GM12878 (cell line): ENCODE measurements around the gene CLDN10. TPM values are rescaled to one million over a fixed set of nuclear protein-coding genes. Genes with fewer than 3 reads are reported as not detected.

Experiments used
- BCL11A ChIP-seq: IDR thresholded peaks from 2 replicates; pipeline ENCODE4 v1.6.1; 2011; ENCODE audit warnings: low read depth, low read length
- BMI1 ChIP-seq: fragments of 450-650 bp; IDR thresholded peaks from 2 replicates; pipeline ENCODE4 v1.6.1; 2016; ENCODE audit warnings: mild to moderate bottlenecking, moderate library complexity, borderline replicate concordance
- CBX5 ChIP-seq: sonication (generic); IDR thresholded peaks from 2 replicates; pipeline ENCODE4 v1.6.1; 2016; ENCODE audit warnings: low read depth, moderate library complexity, mild to moderate bottlenecking, inconsistent platforms
- CREM ChIP-seq: IDR thresholded peaks from 2 replicates; pipeline ENCODE4 v1.6.1; 2014; ENCODE audit warnings: antibody characterized with exemption, low read depth
- ESRRA ChIP-seq: IDR thresholded peaks from 2 replicates; pipeline ENCODE4 v1.6.1; 2012; ENCODE audit warnings: mild to moderate bottlenecking, low read length, improper control_type of control experiment
- GABPA ChIP-seq: IDR thresholded peaks from 2 replicates; pipeline ENCODE4 v1.6.1; 2014; ENCODE audit warnings: antibody characterized with exemption, low read depth, mild to moderate bottlenecking, inconsistent platforms
- HDAC2 ChIP-seq: fragments of 200-600 bp; sonication (generic); IDR thresholded peaks from 2 replicates; pipeline ENCODE4 v1.6.1; 2017
- IKZF2 ChIP-seq, 2 experiments: fragments of 450-650 bp; IDR thresholded peaks; 2 replicates each; pipeline ENCODE4 v1.6.1; 2017; ENCODE audit warnings: mild to moderate bottlenecking in 2 of 2, moderate library complexity in 2 of 2
- JUND ChIP-seq: IDR thresholded peaks from 2 replicates; pipeline ENCODE4 v1.6.1; 2012; ENCODE audit warnings: low read depth, mild to moderate bottlenecking, low read length, improper control_type of control experiment, moderate library complexity
- KDM1A ChIP-seq: fragments of 200-600 bp; sonication (generic); IDR thresholded peaks from 2 replicates; pipeline ENCODE4 v1.6.1; 2016; ENCODE audit warnings: borderline replicate concordance
- KLF5 ChIP-seq: fragments of 450-650 bp; IDR thresholded peaks from 2 replicates; pipeline ENCODE4 v1.6.1; 2014; ENCODE audit warnings: mild to moderate bottlenecking; ENCODE audit not compliant: partially characterized antibody
- MTA2 ChIP-seq: fragments of 450-650 bp; IDR thresholded peaks from 2 replicates; pipeline ENCODE4 v1.6.1; 2016; ENCODE audit warnings: low read depth, mild to moderate bottlenecking, moderate library complexity
- MYC ChIP-seq: IDR thresholded peaks from 2 replicates; pipeline ENCODE4 v1.6.1; 2011; ENCODE audit warnings: mild to moderate bottlenecking, low read length, moderate library complexity, inconsistent platforms; ENCODE audit not compliant: insufficient read depth, insufficient replicate concordance, insufficient read length, severe bottlenecking
- NR2F1 ChIP-seq: fragments of 450-650 bp; conservative IDR thresholded peaks from 2 replicates; pipeline ENCODE4 v1.6.1; 2017; ENCODE audit warnings: mild to moderate bottlenecking
- PAX5 ChIP-seq: IDR thresholded peaks from 2 replicates; pipeline ENCODE4 v1.6.1; 2011; ENCODE audit warnings: low read depth, low read length, borderline replicate concordance
- SRF ChIP-seq, 2 experiments: IDR thresholded peaks; 2 replicates each; pipeline ENCODE4 v1.6.1; 2011; ENCODE audit warnings: low read depth in 2 of 2, low read length in 2 of 2, mild to moderate bottlenecking in 1 of 2, moderate library complexity in 1 of 2
- TAF1 ChIP-seq: IDR thresholded peaks from 2 replicates; pipeline ENCODE4 v1.6.1; 2011; ENCODE audit warnings: mild to moderate bottlenecking, low read depth, low read length, borderline replicate concordance
- TBL1XR1 ChIP-seq: IDR thresholded peaks from 2 replicates; pipeline ENCODE4 v1.6.1; 2012; ENCODE audit warnings: low read depth, low read length, improper control_type of control experiment
- TCF12 ChIP-seq: IDR thresholded peaks from 2 replicates; pipeline ENCODE4 v1.6.1; 2011; ENCODE audit warnings: low read depth, mild to moderate bottlenecking, low read length
- YY1 ChIP-seq: IDR thresholded peaks from 2 replicates; pipeline ENCODE4 v1.6.1; 2011; ENCODE audit warnings: low read depth, mild to moderate bottlenecking, low read length
- ZBED1 ChIP-seq: IDR thresholded peaks from 2 replicates; pipeline ENCODE4 v1.6.1; 2016; ENCODE audit warnings: borderline replicate concordance
- ZNF622 ChIP-seq: fragments of 450-650 bp; IDR thresholded peaks from 2 replicates; pipeline ENCODE4 v1.6.1; 2017; ENCODE audit warnings: mild to moderate bottlenecking, inconsistent platforms
- ZNF687 ChIP-seq: fragments of 450-650 bp; IDR thresholded peaks from 2 replicates; pipeline ENCODE4 v1.6.1; 2017; ENCODE audit warnings: mild to moderate bottlenecking, moderate library complexity
- ZSCAN29 ChIP-seq: fragments of 450-650 bp; IDR thresholded peaks from 2 replicates; pipeline ENCODE4 v1.6.1; 2017; ENCODE audit warnings: mild to moderate bottlenecking, moderate library complexity
- polyA plus RNA-seq, 11 experiments: library from polyadenylated mRNA; depleted of rRNA in 4 of 11; unstranded in 6 of 11; stranded (reverse) in 5 of 11; fragments of >200 nt; fragmentation: Nextera tagmentation in 4 of 11; fragmentation: Illumina TruSeq in 1 of 11; extraction: Ambion mirVana in 4 of 11; extraction: Trizol in 1 of 11; gene quantifications; 1 replicate in 1 of 11; 2 replicates in 10 of 11; pipeline versions ENCODE4 v1.2.1 to v1.2.3, GENCODE V29; 2011 to 2016; ENCODE audit warnings: inconsistent platforms in 2 of 11, missing spikeins in 2 of 11, low read depth in 1 of 11
- total RNA-seq, 4 experiments: library from RNA; depleted of rRNA in 3 of 4; stranded (reverse); fragments of >200 nt in 3 of 4; fragmentation: Illumina TruSeq in 1 of 4; extraction: Trizol in 1 of 4; gene quantifications; 2 replicates each; pipeline versions ENCODE4 v1.2.1 to v1.2.3, GENCODE V29; 2013 to 2021
- TF ChIP-seq, protein P1 (sequence below): fragments of 450-650 bp; conservative IDR thresholded peaks from 2 replicates; pipeline ENCODE4 v1.6.1; 2017; ENCODE audit warnings: mild to moderate bottlenecking, moderate library complexity
- TF ChIP-seq, protein P2 (sequence below): IDR thresholded peaks from 2 replicates; pipeline ENCODE4 v1.6.1; 2012; ENCODE audit warnings: low read depth, low read length, improper control_type of control experiment

The CLDN10 gene
- total and polyA plus RNA-seq, 10 of the 15 experiments (the other 5 are each of a cell fraction or from before 2014, with no cell fraction given), result not detected

DNA sequence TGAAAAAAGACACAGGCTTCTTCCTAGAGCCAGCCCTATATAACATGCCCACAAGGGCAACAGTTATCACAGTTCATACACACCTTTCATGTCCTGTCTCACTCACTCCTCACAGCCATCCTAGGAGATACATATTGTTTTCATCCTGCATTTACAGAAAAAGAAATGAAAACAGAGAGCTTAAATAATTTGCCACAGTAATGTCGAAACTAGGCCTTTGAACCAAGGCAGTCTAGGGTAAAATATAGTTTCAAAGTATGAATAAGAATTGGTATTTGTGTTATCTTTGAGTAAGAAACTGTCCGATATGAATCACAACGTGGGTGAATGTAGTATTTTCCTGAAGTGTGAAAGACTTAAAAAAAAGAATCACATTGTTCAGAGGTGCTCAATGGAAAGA lies 26.8 kb downstream of the CLDN10 start (continued):
- TF ChIP-seq JUND (no peak), IKZF2 (IDR thresholded peaks at IDR 0.05) (peak; percentile 92 to 94), ZNF622 (no peak), KLF5 (no peak), TCF12 (no peak), MTA2 (peak; percentile 73), NR2F1 (peak; percentile 87), PAX5 (peak; percentile 82), ZNF687 (no peak), SRF (IDR thresholded peaks at IDR 0.05; ENCODE audit: low read depth in 2 of 2, low read length in 2 of 2) (0 out of 4 replicates have a peak, but pooled peaks of 1 of the 2 experiments have one; percentile 40), CBX5 (peak; percentile 83; the same call in 1 of the 2 replicates), KDM1A (no peak), ZSCAN29 (no peak), TAF1 (no peak), TBL1XR1 (0 out of 2 replicates have a peak, but pooled peaks have one; percentile 37), YY1 (no peak), ZBED1 (peak; percentile 94), BMI1 (peak; percentile 72), BCL11A (peak; percentile 94), MYC (no peak), ESRRA (no peak), HDAC2 (no peak), CREM (peak; percentile 83), GABPA (peak; percentile 67; the same call in 1 of the 2 replicates)
- TF ChIP-seq, protein P1, sequence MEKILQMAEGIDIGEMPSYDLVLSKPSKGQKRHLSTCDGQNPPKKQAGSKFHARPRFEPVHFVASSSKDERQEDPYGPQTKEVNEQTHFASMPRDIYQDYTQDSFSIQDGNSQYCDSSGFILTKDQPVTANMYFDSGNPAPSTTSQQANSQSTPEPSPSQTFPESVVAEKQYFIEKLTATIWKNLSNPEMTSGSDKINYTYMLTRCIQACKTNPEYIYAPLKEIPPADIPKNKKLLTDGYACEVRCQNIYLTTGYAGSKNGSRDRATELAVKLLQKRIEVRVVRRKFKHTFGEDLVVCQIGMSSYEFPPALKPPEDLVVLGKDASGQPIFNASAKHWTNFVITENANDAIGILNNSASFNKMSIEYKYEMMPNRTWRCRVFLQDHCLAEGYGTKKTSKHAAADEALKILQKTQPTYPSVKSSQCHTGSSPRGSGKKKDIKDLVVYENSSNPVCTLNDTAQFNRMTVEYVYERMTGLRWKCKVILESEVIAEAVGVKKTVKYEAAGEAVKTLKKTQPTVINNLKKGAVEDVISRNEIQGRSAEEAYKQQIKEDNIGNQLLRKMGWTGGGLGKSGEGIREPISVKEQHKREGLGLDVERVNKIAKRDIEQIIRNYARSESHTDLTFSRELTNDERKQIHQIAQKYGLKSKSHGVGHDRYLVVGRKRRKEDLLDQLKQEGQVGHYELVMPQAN, result no peak
- TF ChIP-seq, protein P2, sequence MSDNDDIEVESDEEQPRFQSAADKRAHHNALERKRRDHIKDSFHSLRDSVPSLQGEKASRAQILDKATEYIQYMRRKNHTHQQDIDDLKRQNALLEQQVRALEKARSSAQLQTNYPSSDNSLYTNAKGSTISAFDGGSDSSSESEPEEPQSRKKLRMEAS, result no peak
